HepG2 (cell line): ENCODE results near the gene TBL2. TPM values are rescaled to one million over a fixed set of nuclear protein-coding genes. Genes with fewer than 3 reads are reported as not detected.

Experiments used
- ARID2 ChIP-seq: sonication (generic); formaldehyde crosslinking; IDR thresholded peaks from 2 replicates; pipeline ENCODE4 v1.8.1; 2022; ENCODE audit warnings: mild to moderate bottlenecking, missing genetic modification reagents, borderline replicate concordance
- ERF ChIP-seq: IDR thresholded peaks from 2 replicates; pipeline ENCODE4 v1.6.1; 2018; ENCODE audit warnings: missing biosample characterization, missing genetic modification reagents
- GABPA ChIP-seq, 2 experiments: IDR thresholded peaks; 2 replicates each; pipeline ENCODE4 v1.6.1; 2011 to 2016; ENCODE audit warnings: low read depth in 2 of 2, low read length in 1 of 2, missing biosample characterization in 1 of 2, missing genetic modification characterization in 1 of 2
- MTA1 ChIP-seq: sonication (generic); formaldehyde crosslinking; IDR thresholded peaks from 2 replicates; pipeline ENCODE4 v1.4.0; 2020; ENCODE audit warnings: missing genetic modification reagents, mild to moderate bottlenecking, borderline replicate concordance
- NR2F6 ChIP-seq, 2 experiments: IDR thresholded peaks; 2 replicates each; pipeline ENCODE4 v1.6.1; 2016; ENCODE audit warnings: antibody characterized with exemption in 1 of 2, mild to moderate bottlenecking in 1 of 2
- PCBP1 ChIP-seq: fragments of 200-400 bp; formaldehyde crosslinking; IDR thresholded peaks from 2 replicates; pipeline ENCODE4 v1.6.1; 2017; ENCODE audit warnings: mild to moderate bottlenecking, low read depth, low read length, borderline replicate concordance
- TFE3 ChIP-seq: IDR thresholded peaks from 2 replicates; pipeline ENCODE4 v1.6.1; 2016
- ZNF224 ChIP-seq: sonication (generic); formaldehyde crosslinking; IDR thresholded peaks from 2 replicates; pipeline ENCODE4 v1.5.0; 2020; ENCODE audit warnings: mild to moderate bottlenecking, missing genetic modification reagents
- ZNF318 ChIP-seq: sonication (generic); formaldehyde crosslinking; IDR thresholded peaks from 2 replicates; pipeline ENCODE4 v1.4.0; 2020; ENCODE audit warnings: mild to moderate bottlenecking, missing genetic modification reagents
- ZNF672 ChIP-seq: sonication (generic); formaldehyde crosslinking; IDR thresholded peaks from 2 replicates; pipeline ENCODE4 v1.8.1; 2022; ENCODE audit warnings: missing genetic modification reagents
- ZNF724P ChIP-seq: sonication (generic); formaldehyde crosslinking; IDR thresholded peaks from 2 replicates; pipeline ENCODE4 v1.8.0; 2022; ENCODE audit warnings: missing genetic modification reagents, borderline replicate concordance
- ZUFSP ChIP-seq: sonication (generic); formaldehyde crosslinking; IDR thresholded peaks from 2 replicates; pipeline ENCODE4 v1.9.0; 2021; ENCODE audit warnings: missing genetic modification reagents, mild to moderate bottlenecking, borderline replicate concordance
- polyA plus RNA-seq, 8 experiments: library from polyadenylated mRNA; depleted of rRNA in 3 of 8; stranded (reverse) in 7 of 8; unstranded in 1 of 8; fragments of >200 nt; fragmentation: Illumina TruSeq in 4 of 8; extraction: Trizol in 4 of 8; gene quantifications; 2 replicates each; pipeline versions ENCODE4 v1.2.1 to v1.2.3, GENCODE V29; 2011 to 2016; ENCODE audit warnings: low read depth in 4 of 8, missing spikeins in 1 of 8, mixed read lengths in 1 of 8; ENCODE audit not compliant: insufficient read depth in 1 of 8
- total RNA-seq, 5 experiments: library from RNA; depleted of rRNA; stranded (reverse); fragments of >200 nt; fragmentation: Illumina TruSeq; extraction: Trizol; gene quantifications; 2 replicates each; pipeline ENCODE4 v1.2.3, GENCODE V29; 2016; ENCODE audit warnings: low read depth in 1 of 5
- TF ChIP-seq, protein P1 (sequence below): sonication (generic); formaldehyde crosslinking; IDR thresholded peaks from 2 replicates; pipeline ENCODE4 v1.5.1; 2020; ENCODE audit warnings: mild to moderate bottlenecking, missing genetic modification reagents, moderate library complexity

The TBL2 gene
- total and polyA plus RNA-seq, 2 of the 13 experiments (the other 11 are each of a cell fraction or from before 2014, with no cell fraction given): 43.4 to 47.2 TPM

GRCh38 chr7:73623798-73624668 is 45.7 kb upstream of the TBL2 start, which contains the start of gene MLXIPL (continued):
- TF ChIP-seq, protein P1, sequence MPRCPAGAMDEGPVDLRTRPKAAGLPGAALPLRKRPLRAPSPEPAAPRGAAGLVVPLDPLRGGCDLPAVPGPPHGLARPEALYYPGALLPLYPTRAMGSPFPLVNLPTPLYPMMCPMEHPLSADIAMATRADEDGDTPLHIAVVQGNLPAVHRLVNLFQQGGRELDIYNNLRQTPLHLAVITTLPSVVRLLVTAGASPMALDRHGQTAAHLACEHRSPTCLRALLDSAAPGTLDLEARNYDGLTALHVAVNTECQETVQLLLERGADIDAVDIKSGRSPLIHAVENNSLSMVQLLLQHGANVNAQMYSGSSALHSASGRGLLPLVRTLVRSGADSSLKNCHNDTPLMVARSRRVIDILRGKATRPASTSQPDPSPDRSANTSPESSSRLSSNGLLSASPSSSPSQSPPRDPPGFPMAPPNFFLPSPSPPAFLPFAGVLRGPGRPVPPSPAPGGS (CRISPR knock-in tag): peak; percentile 84
- no peak for TF ChIP-seq ZNF672
- no peak for TF ChIP-seq ZUFSP (CRISPR knock-in tag)
- TF ChIP-seq ZNF318 (CRISPR knock-in tag): no peak
- TF ChIP-seq ZNF724P (CRISPR knock-in tag): peak; percentile 81
- TF ChIP-seq TFE3 (CRISPR knock-in tag): no peak
- peak; percentile 39; the same call in 1 of the 2 replicates for TF ChIP-seq ZNF224 (CRISPR knock-in tag)
- no peak for TF ChIP-seq MTA1 (CRISPR knock-in tag)
- no peak for TF ChIP-seq NR2F6 (IDR thresholded peaks at IDR 0.05)
- no peak for TF ChIP-seq NR2F6 (CRISPR knock-in tag; IDR thresholded peaks at IDR 0.05)
- peak; percentile 79 for TF ChIP-seq ERF (CRISPR knock-in tag)
- no peak for TF ChIP-seq GABPA (IDR thresholded peaks at IDR 0.05; ENCODE audit: low read depth, low read length)
- TF ChIP-seq GABPA (CRISPR knock-in tag; IDR thresholded peaks at IDR 0.05; ENCODE audit: low read depth): no peak
- no peak for TF ChIP-seq ARID2 (CRISPR knock-in tag)
- TF ChIP-seq PCBP1: 0 out of 2 replicates have a peak, but pooled peaks have one; percentile 66
